SK-N-SH (cell line): ENCODE measurements around the gene SFMBT2.

ENCODE experiments used
- CTCF ChIP-seq: fragments of 200-600 bp; sonication (generic); IDR thresholded peaks from 2 replicates; pipeline ENCODE4 v1.6.1; 2017; ENCODE audit warnings: antibody characterized with exemption, mild to moderate bottlenecking, moderate library complexity
- EP300 ChIP-seq, 2 experiments: IDR thresholded peaks; 2 replicates each; pipeline versions ENCODE4 v1.4.0 to v1.6.1; 2012; ENCODE audit warnings: borderline replicate concordance in 1 of 2, low read depth in 1 of 2, low read length in 1 of 2
- GATA2 ChIP-seq: sonication (generic); formaldehyde crosslinking; IDR thresholded peaks from 2 replicates; pipeline ENCODE4 v1.5.0; 2020; ENCODE audit warnings: mild to moderate bottlenecking, missing genetic modification reagents
- JUND ChIP-seq: IDR thresholded peaks from 2 replicates; pipeline ENCODE4 v1.4.0; 2012
- MAX ChIP-seq: IDR thresholded peaks from 2 replicates; pipeline ENCODE4 v1.4.0; 2012; ENCODE audit warnings: low read depth
- SIN3A ChIP-seq: IDR thresholded peaks from 2 replicates; pipeline ENCODE4 v1.6.1; 2012; ENCODE audit warnings: low read depth, mild to moderate bottlenecking, low read length, moderate library complexity, borderline replicate concordance
- TF ChIP-seq, protein P1 (sequence below): IDR thresholded peaks from 2 replicates; pipeline ENCODE4 v1.6.1; 2012; ENCODE audit warnings: mild to moderate bottlenecking, low read depth, low read length, moderate library complexity

DNA sequence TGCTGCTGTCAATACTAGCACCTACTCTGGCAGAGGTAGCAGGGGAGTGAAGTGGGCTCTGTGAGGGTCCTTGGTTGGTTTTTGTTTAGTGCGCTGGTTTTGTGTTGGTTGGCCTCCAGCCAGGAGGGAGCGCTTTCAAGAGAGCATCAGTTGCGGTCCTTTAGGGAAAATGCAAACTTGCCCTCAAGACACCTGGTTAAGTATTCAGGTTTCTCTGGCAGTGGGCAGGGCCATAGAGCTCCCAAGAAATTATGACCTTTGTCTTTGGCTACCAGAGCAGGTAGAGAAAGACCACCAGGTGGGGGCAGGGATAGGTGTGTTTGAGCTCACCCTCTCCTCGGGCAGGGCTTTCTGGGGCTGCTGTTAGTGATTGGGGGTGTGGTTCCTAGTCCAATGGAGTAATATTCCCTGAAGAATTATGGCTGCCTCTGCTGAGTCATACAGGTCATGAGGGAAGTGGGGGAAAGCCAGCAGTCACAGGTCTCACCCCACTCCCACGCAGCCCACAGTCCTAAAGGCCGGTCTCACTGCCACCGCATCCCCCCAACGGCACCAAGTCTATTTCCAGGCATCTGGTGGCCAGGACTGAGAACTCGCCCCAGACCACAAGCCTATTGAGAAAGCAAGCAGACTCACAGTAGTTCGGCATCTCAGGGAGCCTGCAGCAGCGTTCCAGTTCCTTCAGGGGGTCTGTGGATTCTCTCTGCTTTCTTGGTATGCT is 280.5 kb downstream of the SFMBT2 start:
- TF ChIP-seq CTCF (no peak), JUND (no peak), GATA2 (no peak), EP300 (IDR thresholded peaks at IDR 0.05; ENCODE audit: borderline replicate concordance in 1 of 2, low read depth in 1 of 2, low read length in 1 of 2) (no peak), MAX (no peak), SIN3A (no peak)
- TF ChIP-seq, protein P1, sequence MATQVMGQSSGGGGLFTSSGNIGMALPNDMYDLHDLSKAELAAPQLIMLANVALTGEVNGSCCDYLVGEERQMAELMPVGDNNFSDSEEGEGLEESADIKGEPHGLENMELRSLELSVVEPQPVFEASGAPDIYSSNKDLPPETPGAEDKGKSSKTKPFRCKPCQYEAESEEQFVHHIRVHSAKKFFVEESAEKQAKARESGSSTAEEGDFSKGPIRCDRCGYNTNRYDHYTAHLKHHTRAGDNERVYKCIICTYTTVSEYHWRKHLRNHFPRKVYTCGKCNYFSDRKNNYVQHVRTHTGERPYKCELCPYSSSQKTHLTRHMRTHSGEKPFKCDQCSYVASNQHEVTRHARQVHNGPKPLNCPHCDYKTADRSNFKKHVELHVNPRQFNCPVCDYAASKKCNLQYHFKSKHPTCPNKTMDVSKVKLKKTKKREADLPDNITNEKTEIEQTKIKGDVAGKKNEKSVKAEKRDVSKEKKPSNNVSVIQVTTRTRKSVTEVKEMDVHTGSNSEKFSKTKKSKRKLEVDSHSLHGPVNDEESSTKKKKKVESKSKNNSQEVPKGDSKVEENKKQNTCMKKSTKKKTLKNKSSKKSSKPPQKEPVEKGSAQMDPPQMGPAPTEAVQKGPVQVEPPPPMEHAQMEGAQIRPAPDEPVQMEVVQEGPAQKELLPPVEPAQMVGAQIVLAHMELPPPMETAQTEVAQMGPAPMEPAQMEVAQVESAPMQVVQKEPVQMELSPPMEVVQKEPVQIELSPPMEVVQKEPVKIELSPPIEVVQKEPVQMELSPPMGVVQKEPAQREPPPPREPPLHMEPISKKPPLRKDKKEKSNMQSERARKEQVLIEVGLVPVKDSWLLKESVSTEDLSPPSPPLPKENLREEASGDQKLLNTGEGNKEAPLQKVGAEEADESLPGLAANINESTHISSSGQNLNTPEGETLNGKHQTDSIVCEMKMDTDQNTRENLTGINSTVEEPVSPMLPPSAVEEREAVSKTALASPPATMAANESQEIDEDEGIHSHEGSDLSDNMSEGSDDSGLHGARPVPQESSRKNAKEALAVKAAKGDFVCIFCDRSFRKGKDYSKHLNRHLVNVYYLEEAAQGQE: no peak
